Neural progenitor cell (in vitro differentiated cells): ENCODE results near the gene CRACR2A. TPM values are rescaled to one million over a fixed set of nuclear protein-coding genes. Genes with fewer than 3 reads are reported as not detected.

ENCODE experiments used
- DNase-seq: peaks from one replicate; pipeline ENCODE4 v3.0.0-alpha.2; 2016; ENCODE audit warnings: low spot score
- H2AFZ ChIP-seq: fragments of 200-600 bp; sonication (generic); replicated peaks from 2 replicates; pipeline ENCODE4 v1.6.1; 2016; ENCODE audit warnings: antibody characterized with exemption
- H3F3A ChIP-seq: fragments of 200-600 bp; sonication (generic); 2 replicates; pipeline ENCODE4 v1.6.1; 2016; ENCODE audit warnings: antibody characterized with exemption, low read depth
- H3K27ac ChIP-seq: fragments of 200-600 bp; sonication (generic); 2 replicates; pipeline ENCODE4 v1.5.1; 2016; ENCODE audit warnings: mild to moderate bottlenecking
- H3K27me3 ChIP-seq: fragments of 200-600 bp; sonication (generic); 2 replicates; pipeline ENCODE4 v1.6.1; 2016; ENCODE audit warnings: mild to moderate bottlenecking, moderate library complexity
- H3K36me3 ChIP-seq: fragments of 200-600 bp; sonication (generic); 2 replicates; pipeline ENCODE4 v1.5.1; 2016
- H3K4me1 ChIP-seq: fragments of 200-600 bp; sonication (generic); 2 replicates; pipeline ENCODE4 v1.6.1; 2016; ENCODE audit warnings: mixed run types
- H3K4me2 ChIP-seq: fragments of 200-600 bp; sonication (generic); 2 replicates; pipeline ENCODE4 v1.6.1; 2016
- H3K4me3 ChIP-seq: fragments of 200-600 bp; sonication (generic); 2 replicates; pipeline ENCODE4 v1.5.1; 2016
- H3K79me2 ChIP-seq: fragments of 200-600 bp; sonication (generic); 2 replicates; pipeline ENCODE4 v1.6.1; 2016; ENCODE audit warnings: low read depth
- H3K9ac ChIP-seq: fragments of 200-600 bp; sonication (generic); 2 replicates; pipeline ENCODE4 v1.6.1; 2016
- H3K9me3 ChIP-seq: fragments of 200-600 bp; sonication (generic); 2 replicates; pipeline ENCODE4 v1.5.1; 2016; ENCODE audit warnings: low read depth
- H4K20me1 ChIP-seq: fragments of 200-600 bp; sonication (generic); 2 replicates; pipeline ENCODE4 v1.6.1; 2016; ENCODE audit warnings: low read depth
- H3K27ac Mint-ChIP-seq: 3 replicates; pipeline ENCODE4 v1.8.0; 2021; ENCODE audit warnings: mixed read lengths
- H3K27me3 Mint-ChIP-seq: 2 replicates; pipeline ENCODE4 v1.8.0; 2022; ENCODE audit warnings: low read depth, mild to moderate bottlenecking, inconsistent platforms, moderate library complexity, mixed read lengths; ENCODE audit not compliant: insufficient read depth
- H3K36me3 Mint-ChIP-seq: 3 replicates; pipeline ENCODE4 v1.8.0; 2021; ENCODE audit warnings: mixed read lengths
- H3K4me1 Mint-ChIP-seq: 3 replicates; pipeline ENCODE4 v1.8.0; 2021; ENCODE audit warnings: mixed read lengths
- H3K4me3 Mint-ChIP-seq: 3 replicates; pipeline ENCODE4 v1.8.0; 2021; ENCODE audit warnings: mild to moderate bottlenecking, moderate library complexity, mixed read lengths
- H3K9me3 Mint-ChIP-seq: 3 replicates; pipeline ENCODE4 v1.8.0; 2020; ENCODE audit warnings: mixed read lengths
- EZH2 ChIP-seq: fragments of 200-600 bp; sonication (generic); IDR thresholded peaks from 2 replicates; pipeline ENCODE4 v1.6.1; 2017; ENCODE audit warnings: antibody characterized with exemption, mild to moderate bottlenecking, moderate library complexity
- EZH2phosphoT487 ChIP-seq: fragments of 200-600 bp; sonication (generic); IDR thresholded peaks from 2 replicates; pipeline ENCODE4 v1.6.1; 2017; ENCODE audit warnings: antibody characterized with exemption
- total RNA-seq: library from RNA; depleted of rRNA; stranded (reverse); fragments of >200 nt; gene quantifications from 2 replicates; pipeline ENCODE4 v1.2.3, GENCODE V29; 2015; ENCODE audit warnings: low replicate concordance
- TF ChIP-seq, protein P1 (sequence below): fragments of 200-600 bp; sonication (generic); IDR thresholded peaks from 2 replicates; pipeline ENCODE4 v1.5.1; 2017; ENCODE audit warnings: antibody characterized with exemption, mild to moderate bottlenecking

Gene CRACR2A
- total RNA-seq, 1 donor from 2014 or later: 0.06 TPM

DNA sequence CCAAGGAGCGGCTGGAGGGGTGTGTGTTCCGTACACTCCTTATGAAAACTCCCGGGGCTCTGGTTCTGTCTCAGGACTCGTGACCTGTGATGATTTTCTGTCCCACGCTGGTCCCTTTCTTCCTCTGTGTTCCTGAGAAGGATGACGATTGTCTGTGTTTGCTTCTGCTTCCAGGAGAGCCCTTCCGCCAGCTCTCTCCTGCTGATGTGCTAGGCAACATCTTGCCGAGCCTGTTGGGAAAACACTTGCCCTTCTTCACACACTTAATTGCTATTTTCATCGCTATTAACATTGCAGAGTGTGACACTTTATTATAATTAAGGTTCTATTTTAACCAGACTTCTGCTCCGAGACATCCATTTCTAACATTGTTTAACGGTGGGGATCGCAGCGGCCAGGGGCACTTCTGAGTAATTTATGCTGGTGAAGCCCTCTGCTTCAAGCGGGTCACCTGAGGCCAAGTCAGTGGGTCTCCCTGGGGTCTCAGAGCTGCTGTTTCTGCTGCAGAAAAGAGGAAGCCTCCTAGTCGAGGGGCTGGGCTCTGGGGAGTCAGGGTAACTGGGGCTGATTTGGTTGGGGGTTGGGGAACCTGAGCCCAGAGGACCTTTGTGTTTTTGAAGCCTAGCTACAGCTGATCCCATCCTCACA lies 173.3 kb downstream of the CRACR2A start:
- H3K27ac Mint-ChIP-seq: peak overlapping the region; percentile 88
- no peaks in the 10 kb centered on the region for H3K36me3 ChIP-seq
- no peaks in the 10 kb centered on the region for H3K27me3 ChIP-seq
- peaks cover 5% of the 10 kb centered on the region for H3K27me3 Mint-ChIP-seq
- peaks cover 4% of the 10 kb centered on the region for H3K36me3 Mint-ChIP-seq
- peaks cover 3% of the 10 kb centered on the region for H3K9me3 Mint-ChIP-seq
- peaks cover 34% of the 10 kb centered on the region for H3K4me1 ChIP-seq
- no peak overlapping the region for H3K27ac ChIP-seq
- no peak for DNase-seq
- H3K4me2 ChIP-seq: peak overlapping the region; percentile 17
- H3F3A ChIP-seq: peaks cover 10% of the 10 kb centered on the region
- TF ChIP-seq, protein P1, sequence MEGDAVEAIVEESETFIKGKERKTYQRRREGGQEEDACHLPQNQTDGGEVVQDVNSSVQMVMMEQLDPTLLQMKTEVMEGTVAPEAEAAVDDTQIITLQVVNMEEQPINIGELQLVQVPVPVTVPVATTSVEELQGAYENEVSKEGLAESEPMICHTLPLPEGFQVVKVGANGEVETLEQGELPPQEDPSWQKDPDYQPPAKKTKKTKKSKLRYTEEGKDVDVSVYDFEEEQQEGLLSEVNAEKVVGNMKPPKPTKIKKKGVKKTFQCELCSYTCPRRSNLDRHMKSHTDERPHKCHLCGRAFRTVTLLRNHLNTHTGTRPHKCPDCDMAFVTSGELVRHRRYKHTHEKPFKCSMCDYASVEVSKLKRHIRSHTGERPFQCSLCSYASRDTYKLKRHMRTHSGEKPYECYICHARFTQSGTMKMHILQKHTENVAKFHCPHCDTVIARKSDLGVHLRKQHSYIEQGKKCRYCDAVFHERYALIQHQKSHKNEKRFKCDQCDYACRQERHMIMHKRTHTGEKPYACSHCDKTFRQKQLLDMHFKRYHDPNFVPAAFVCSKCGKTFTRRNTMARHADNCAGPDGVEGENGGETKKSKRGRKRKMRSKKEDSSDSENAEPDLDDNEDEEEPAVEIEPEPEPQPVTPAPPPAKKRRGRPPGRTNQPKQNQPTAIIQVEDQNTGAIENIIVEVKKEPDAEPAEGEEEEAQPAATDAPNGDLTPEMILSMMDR: no peak
- no peak for TF ChIP-seq EZH2phosphoT487
- no peak for TF ChIP-seq EZH2
- H3K4me3 Mint-ChIP-seq: no peak overlapping the region
- no peak overlapping the region for H3K9ac ChIP-seq
- no peaks in the 10 kb centered on the region for H3K9me3 ChIP-seq
- no peaks in the 10 kb centered on the region for H4K20me1 ChIP-seq
- peaks cover 32% of the 10 kb centered on the region for H3K4me1 Mint-ChIP-seq
- no peak overlapping the region for H2AFZ ChIP-seq
- no peaks in the 10 kb centered on the region for H3K79me2 ChIP-seq
- H3K4me3 ChIP-seq: no peak overlapping the region

DNA sequence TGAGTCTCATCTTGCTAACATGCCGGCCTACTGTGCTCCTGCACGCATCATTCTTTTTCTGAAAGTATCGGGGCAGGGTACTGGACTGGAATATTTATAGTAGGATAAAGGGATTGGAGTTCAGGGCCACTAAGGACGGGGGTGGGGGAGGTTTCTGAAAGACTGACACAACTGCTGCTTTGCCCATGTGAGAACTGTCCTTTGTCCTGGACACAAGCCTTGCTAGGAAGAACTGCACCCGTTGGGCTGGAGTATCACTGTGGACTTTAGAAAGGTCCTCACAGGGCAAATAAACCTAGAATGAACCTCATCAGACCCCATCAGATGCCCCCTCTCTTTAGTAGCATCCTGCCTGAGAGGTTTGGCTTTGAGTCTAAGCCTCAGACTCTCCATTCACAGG lies 174.4 kb downstream of the CRACR2A start:
- no peak overlapping the region for H3K27ac Mint-ChIP-seq
- Histone ChIP-seq H3K4me3 (no peak overlapping the region), H2AFZ (no peak overlapping the region), H3F3A (peaks cover 15% of the 10 kb centered on the region), H3K9me3 (no peaks in the 10 kb centered on the region), H3K27ac (no peak overlapping the region), H3K4me2 (peak overlapping the region; percentile 17), H3K27me3 (no peaks in the 10 kb centered on the region), H3K4me1 (peaks cover 41% of the 10 kb centered on the region), H3K79me2 (no peaks in the 10 kb centered on the region), H3K36me3 (no peaks in the 10 kb centered on the region), H3K9ac (no peak overlapping the region), H4K20me1 (no peaks in the 10 kb centered on the region)
- H3K27me3 Mint-ChIP-seq: peaks cover 5% of the 10 kb centered on the region
- peaks cover 34% of the 10 kb centered on the region for H3K4me1 Mint-ChIP-seq
- TF ChIP-seq EZH2 (no peak), EZH2phosphoT487 (no peak)
- TF ChIP-seq, protein P1: no peak
- no peak overlapping the region for H3K4me3 Mint-ChIP-seq
- no peaks in the 10 kb centered on the region for H3K36me3 Mint-ChIP-seq
- DNase-seq: peak; percentile 19
- peaks cover 3% of the 10 kb centered on the region for H3K9me3 Mint-ChIP-seq

DNA sequence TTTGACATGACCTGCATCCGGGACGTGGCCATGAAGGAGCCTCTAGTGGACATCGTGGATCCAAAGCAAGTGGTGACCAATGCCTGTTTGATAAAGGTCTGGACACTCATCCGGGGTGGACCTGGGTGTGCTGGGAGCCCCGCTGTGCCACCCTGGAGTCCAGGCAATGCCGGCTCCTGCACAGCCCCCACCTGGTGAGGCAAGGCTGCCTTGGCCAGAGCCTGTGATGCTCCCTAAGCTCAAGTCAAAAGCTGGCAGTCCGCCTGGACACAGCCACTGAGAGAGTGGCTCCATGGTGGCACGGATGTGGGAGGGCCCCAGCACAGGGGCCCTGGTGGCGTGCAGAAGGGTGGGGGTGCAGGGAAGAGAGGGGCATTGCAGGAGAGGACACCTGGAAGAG lies 176.0 kb downstream of the CRACR2A start:
- Histone ChIP-seq H4K20me1 (no peaks in the 10 kb centered on the region), H3K4me2 (no peak overlapping the region), H3F3A (peaks cover 15% of the 10 kb centered on the region), H3K4me1 (peaks cover 44% of the 10 kb centered on the region), H3K36me3 (no peaks in the 10 kb centered on the region), H2AFZ (no peak overlapping the region), H3K27ac (no peak overlapping the region), H3K9ac (no peak overlapping the region), H3K27me3 (no peaks in the 10 kb centered on the region), H3K9me3 (no peaks in the 10 kb centered on the region), H3K79me2 (no peaks in the 10 kb centered on the region), H3K4me3 (no peak overlapping the region)
- peaks cover 45% of the 10 kb centered on the region for H3K4me1 Mint-ChIP-seq
- no peaks in the 10 kb centered on the region for H3K36me3 Mint-ChIP-seq
- TF ChIP-seq EZH2: no peak
- no peak for TF ChIP-seq EZH2phosphoT487
- TF ChIP-seq, protein P1: no peak
- H3K9me3 Mint-ChIP-seq: no peaks in the 10 kb centered on the region
- DNase-seq: no peak
- no peak overlapping the region for H3K4me3 Mint-ChIP-seq
- H3K27me3 Mint-ChIP-seq: peaks cover 5% of the 10 kb centered on the region
- no peak overlapping the region for H3K27ac Mint-ChIP-seq
